Gastroesophageal sphincter (tissue), 4 donors: ENCODE results near the gene PRKAR1B. TPM values are rescaled to one million over a fixed set of nuclear protein-coding genes. Genes with fewer than 3 reads are reported as not detected.
"Not testable (repeated sequence)": the region's sequence is repeated elsewhere in the genome, so short reads cannot be mapped to it uniquely, and the experiment has no call there.

Experiments
- ATAC-seq: fragments of 150-250 bp; one replicate; pipeline ENCODE4 v1.9.1; 2016; ENCODE audit warnings: mild to moderate bottlenecking, moderate library complexity
- H3K27ac ChIP-seq, 4 donors: fragments of 200-600 bp; sonication (generic) in 3 of 4; 1 replicate in 3 of 4; 2 replicates in 1 of 4; pipeline ENCODE4 v1.5.1; 2016 to 2019
- H3K27me3 ChIP-seq: fragments of 200-600 bp; sonication (generic); one replicate; pipeline ENCODE4 v1.5.1; 2019
- H3K36me3 ChIP-seq, 2 donors: fragments of 200-600 bp; sonication (generic); one replicate each; pipeline ENCODE4 v1.5.1; 2019; ENCODE audit warnings: control low read depth in 1 of 2
- H3K4me1 ChIP-seq, 3 donors: fragments of 200-600 bp; sonication (generic); 1 replicate in 2 of 3; 2 replicates in 1 of 3; pipeline ENCODE4 v1.5.1; 2016 to 2019; ENCODE audit warnings: control low read depth in 2 of 3
- H3K4me3 ChIP-seq, 2 donors: fragments of 200-600 bp; sonication (generic); one replicate each; pipeline ENCODE4 v1.5.1; 2019; ENCODE audit warnings: mild to moderate bottlenecking in 1 of 2, moderate library complexity in 1 of 2
- H3K9me3 ChIP-seq, 3 donors: fragments of 200-600 bp; sonication (generic); one replicate each; pipeline ENCODE4 v1.5.1; 2017 to 2019; ENCODE audit warnings: control low read depth in 2 of 3
- EP300 ChIP-seq: sonication (generic); formaldehyde crosslinking; IDR thresholded peaks from one replicate; pipeline ENCODE4 v1.6.1; 2017; ENCODE audit warnings: antibody characterized with exemption, mild to moderate bottlenecking
- POLR2A ChIP-seq, 2 donors: fragments of 450-650 bp; IDR thresholded peaks; one replicate each; pipeline ENCODE4 v1.6.1; 2017; ENCODE audit warnings: antibody characterized with exemption in 2 of 2, mild to moderate bottlenecking in 2 of 2, moderate library complexity in 1 of 2
- POLR2AphosphoS5 ChIP-seq: sonication (generic); formaldehyde crosslinking; IDR thresholded peaks from one replicate; pipeline ENCODE4 v1.6.1; 2017; ENCODE audit warnings: antibody characterized with exemption
- WGBS, 2 donors: methylation state at CpG; one replicate each; pipeline ENCODE4 v1.1.5; 2018; ENCODE audit warnings: low coverage in 1 of 2; 5-methylcytosine and 5-hydroxymethylcytosine counted together
- total RNA-seq, 4 donors: library from RNA; depleted of rRNA; stranded (reverse); fragments of >200 nt; gene quantifications; one replicate each; pipeline ENCODE4 v1.1.0, GENCODE V29; 2016
- TF ChIP-seq, protein P1 (sequence below), 4 experiments: fragments of 200-600 bp in 2 of 4; fragments of 450-650 bp in 2 of 4; sonication (generic) in 1 of 4; IDR thresholded peaks; one replicate each; pipeline ENCODE4 v1.5.1; 2017 to 2019; ENCODE audit warnings: antibody characterized with exemption in 4 of 4, mild to moderate bottlenecking in 2 of 4, moderate library complexity in 2 of 4

PRKAR1B gene
- total RNA-seq, 4 donors from 2014 or later, result 11.6 to 39.1 (median 24.8) TPM

GRCh38 chr7:638256-639011, 88.6 kb downstream of the PRKAR1B start:
- 87 to 96% methylated on average over 10 to 12 of the region's 25 CpGs for WGBS, 2 donors
- TF ChIP-seq, protein P1, sequence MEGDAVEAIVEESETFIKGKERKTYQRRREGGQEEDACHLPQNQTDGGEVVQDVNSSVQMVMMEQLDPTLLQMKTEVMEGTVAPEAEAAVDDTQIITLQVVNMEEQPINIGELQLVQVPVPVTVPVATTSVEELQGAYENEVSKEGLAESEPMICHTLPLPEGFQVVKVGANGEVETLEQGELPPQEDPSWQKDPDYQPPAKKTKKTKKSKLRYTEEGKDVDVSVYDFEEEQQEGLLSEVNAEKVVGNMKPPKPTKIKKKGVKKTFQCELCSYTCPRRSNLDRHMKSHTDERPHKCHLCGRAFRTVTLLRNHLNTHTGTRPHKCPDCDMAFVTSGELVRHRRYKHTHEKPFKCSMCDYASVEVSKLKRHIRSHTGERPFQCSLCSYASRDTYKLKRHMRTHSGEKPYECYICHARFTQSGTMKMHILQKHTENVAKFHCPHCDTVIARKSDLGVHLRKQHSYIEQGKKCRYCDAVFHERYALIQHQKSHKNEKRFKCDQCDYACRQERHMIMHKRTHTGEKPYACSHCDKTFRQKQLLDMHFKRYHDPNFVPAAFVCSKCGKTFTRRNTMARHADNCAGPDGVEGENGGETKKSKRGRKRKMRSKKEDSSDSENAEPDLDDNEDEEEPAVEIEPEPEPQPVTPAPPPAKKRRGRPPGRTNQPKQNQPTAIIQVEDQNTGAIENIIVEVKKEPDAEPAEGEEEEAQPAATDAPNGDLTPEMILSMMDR (IDR thresholded peaks at IDR 0.05), result no peak
- TF ChIP-seq POLR2A (IDR thresholded peaks at IDR 0.05) (no peak), POLR2AphosphoS5 (no peak), EP300 (no peak)
- peaks cover 0 to 1% (median 0%) of the 10 kb centered on the region in 3 donors for H3K9me3 ChIP-seq
- no peaks in the 10 kb centered on the region for H3K27me3 ChIP-seq
- no peak overlapping the region for H3K4me3 ChIP-seq
- no peak overlapping the region for H3K27ac ChIP-seq
- H3K36me3 ChIP-seq, result no peaks in the 10 kb centered on the region
- H3K4me1 ChIP-seq, result no peaks in the 10 kb centered on the region
- ATAC-seq, result no peak

- TF ChIP-seq, protein P1 (IDR thresholded peaks at IDR 0.05), result no peak
- TF ChIP-seq EP300 (no peak), POLR2AphosphoS5 (no peak), POLR2A (IDR thresholded peaks at IDR 0.05) (no peak)
- Histone ChIP-seq H3K9me3 (no peaks in the 10 kb centered on the region), H3K27ac (no peak overlapping the region), H3K36me3 (no peaks in the 10 kb centered on the region), H3K27me3 (no peaks in the 10 kb centered on the region), H3K4me3 (no peak overlapping the region), H3K4me1 (no peaks in the 10 kb centered on the region)
- 78 to 84% methylated on average over 2 to 12 of the region's 12 CpGs for WGBS, 2 donors
- ATAC-seq, result no peak
Observed at GRCh38 chr7:637826-638225, 89.3 kb downstream of the PRKAR1B start.

DNA sequence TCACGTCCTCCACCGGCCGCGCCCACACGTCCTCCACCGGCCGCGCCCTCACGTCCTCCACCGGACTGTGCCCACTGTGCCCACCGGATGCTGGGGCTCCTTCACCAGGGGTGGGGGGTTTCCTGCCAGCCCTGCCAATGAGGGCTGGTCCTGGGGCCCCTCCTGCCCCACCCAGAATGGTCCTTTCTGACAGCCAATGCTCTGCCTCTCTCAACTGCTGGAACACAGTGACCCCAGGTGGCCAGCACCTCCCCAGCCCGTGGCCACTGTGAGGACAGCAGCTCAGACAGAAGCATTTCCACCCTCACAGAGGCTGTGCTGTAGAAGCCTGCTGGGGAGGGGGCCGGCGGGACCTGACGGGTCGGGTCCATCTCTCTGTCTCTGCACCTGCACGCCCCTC, 90.7 kb downstream of the PRKAR1B start:
- WGBS, 2 donors, result no CpG with 5 or more reads among the region's 17 CpGs
- H3K9me3 ChIP-seq, result no peaks in the 10 kb centered on the region
- no peak overlapping the region for H3K27ac ChIP-seq
- ATAC-seq, result no peak
- H3K4me1 ChIP-seq, result no peaks in the 10 kb centered on the region
- no peak overlapping the region for H3K4me3 ChIP-seq
- H3K27me3 ChIP-seq, result no peaks in the 10 kb centered on the region
- H3K36me3 ChIP-seq, result no peaks in the 10 kb centered on the region
- TF ChIP-seq, protein P1 (IDR thresholded peaks at IDR 0.05), result peak in 2 of 4 experiments; percentile 16 to 42
- TF ChIP-seq POLR2A (IDR thresholded peaks at IDR 0.05), result no peak

DNA sequence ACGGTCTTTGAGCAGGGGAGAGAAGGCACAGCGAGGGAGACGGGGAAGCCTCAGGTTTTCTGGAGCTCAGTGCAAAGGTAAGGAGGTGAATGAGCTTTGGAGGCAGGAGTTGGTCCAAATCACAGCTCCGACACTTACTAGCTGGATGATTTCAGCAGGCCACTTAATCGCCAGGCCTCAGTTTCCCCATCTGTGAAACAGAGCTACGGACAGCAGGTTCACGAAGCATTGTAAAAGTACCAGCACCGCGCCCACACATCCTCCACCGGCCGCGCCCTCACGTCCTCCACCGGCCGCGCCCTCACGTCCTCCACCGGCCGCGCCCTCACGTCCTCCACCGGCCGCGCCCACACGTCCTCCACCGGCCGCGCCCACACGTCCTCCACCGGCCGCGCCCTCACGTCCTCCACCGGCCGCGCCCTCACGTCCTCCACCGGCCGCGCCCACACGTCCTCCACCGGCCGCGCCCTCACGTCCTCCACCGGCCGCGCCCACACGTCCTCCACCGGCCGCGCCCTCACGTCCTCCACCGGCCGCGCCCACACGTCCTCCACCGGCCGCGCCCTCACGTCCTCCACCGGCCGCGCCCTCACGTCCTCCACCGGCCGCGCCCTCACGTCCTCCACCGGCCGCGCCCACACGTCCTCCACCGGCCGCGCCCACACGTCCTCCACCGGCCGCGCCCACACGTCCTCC, 91.2 kb downstream of the PRKAR1B start:
- H3K27me3 ChIP-seq, H3K4me1 ChIP-seq, H3K36me3 ChIP-seq, H3K4me3 ChIP-seq, ATAC-seq, H3K9me3 ChIP-seq, H3K27ac ChIP-seq: not testable (repeated sequence)
- WGBS, 2 donors, result 92 to 100% methylated on average over 1 to 8 of the region's 81 CpGs

GRCh38 chr7:635227-635626, 91.9 kb downstream of the PRKAR1B start:
- Histone ChIP-seq H3K27ac (no peak overlapping the region), H3K4me3 (no peak overlapping the region), H3K27me3 (no peaks in the 10 kb centered on the region), H3K9me3 (no peaks in the 10 kb centered on the region), H3K4me1 (no peaks in the 10 kb centered on the region), H3K36me3 (no peaks in the 10 kb centered on the region)
- no CpG with 5 or more reads among the region's 12 CpGs for WGBS, 2 donors
- TF ChIP-seq, protein P1 (IDR thresholded peaks at IDR 0.05), result no peak
- no peak for TF ChIP-seq POLR2A (IDR thresholded peaks at IDR 0.05)
- TF ChIP-seq EP300, result no peak
- TF ChIP-seq POLR2AphosphoS5, result no peak
- no peak for ATAC-seq
